ENCODE measurements around the gene TP53I3.

DNA sequence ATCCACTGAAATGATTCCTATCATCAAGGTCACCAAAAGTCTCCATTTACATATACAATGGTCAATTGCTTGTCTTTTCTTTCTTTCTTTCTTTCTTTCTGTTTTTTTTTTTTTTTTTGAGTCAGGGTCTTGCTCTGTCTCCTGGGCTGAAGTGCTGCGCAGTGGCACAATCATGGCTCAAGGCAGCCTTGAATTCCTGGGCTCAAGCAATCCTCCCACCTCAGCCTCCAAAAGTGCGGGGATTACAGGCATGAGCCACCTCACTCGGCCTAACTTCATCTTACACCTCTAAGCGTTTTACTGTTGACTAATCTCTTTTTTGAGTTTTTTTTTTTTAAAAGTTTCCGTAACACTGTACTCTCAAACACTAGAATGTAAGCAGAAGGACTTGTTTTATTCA, 9.4 kb downstream of the TP53I3 start:
- TF ChIP-seq, protein P1, sequence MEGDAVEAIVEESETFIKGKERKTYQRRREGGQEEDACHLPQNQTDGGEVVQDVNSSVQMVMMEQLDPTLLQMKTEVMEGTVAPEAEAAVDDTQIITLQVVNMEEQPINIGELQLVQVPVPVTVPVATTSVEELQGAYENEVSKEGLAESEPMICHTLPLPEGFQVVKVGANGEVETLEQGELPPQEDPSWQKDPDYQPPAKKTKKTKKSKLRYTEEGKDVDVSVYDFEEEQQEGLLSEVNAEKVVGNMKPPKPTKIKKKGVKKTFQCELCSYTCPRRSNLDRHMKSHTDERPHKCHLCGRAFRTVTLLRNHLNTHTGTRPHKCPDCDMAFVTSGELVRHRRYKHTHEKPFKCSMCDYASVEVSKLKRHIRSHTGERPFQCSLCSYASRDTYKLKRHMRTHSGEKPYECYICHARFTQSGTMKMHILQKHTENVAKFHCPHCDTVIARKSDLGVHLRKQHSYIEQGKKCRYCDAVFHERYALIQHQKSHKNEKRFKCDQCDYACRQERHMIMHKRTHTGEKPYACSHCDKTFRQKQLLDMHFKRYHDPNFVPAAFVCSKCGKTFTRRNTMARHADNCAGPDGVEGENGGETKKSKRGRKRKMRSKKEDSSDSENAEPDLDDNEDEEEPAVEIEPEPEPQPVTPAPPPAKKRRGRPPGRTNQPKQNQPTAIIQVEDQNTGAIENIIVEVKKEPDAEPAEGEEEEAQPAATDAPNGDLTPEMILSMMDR (conservative IDR thresholded peaks at IDR 0.05 in 1 of 2, IDR thresholded peaks at IDR 0.05 in 1 of 2; ENCODE audit: low read depth in 1 of 2, low read length in 2 of 2), result no peak
- TF ChIP-seq EZH2 (IDR thresholded peaks at IDR 0.05; ENCODE audit: low read length, missing control alignments), result no peak

Measured in fibroblast of lung (primary cell).